Measurements from ENCODE around the gene UCP2.

GRCh38 chr11:73980001-73980961 is 2.4 kb downstream of the UCP2 start:
- TF ChIP-seq POLR2A (IDR thresholded peaks at IDR 0.05), result no peak
- TF ChIP-seq CTCF (IDR thresholded peaks at IDR 0.05), result no peak

All from heart left ventricle (tissue), 13 donors.